GM23338 (cell line): Measurements from ENCODE around the gene PDE6A. TPM values are rescaled to one million over a fixed set of nuclear protein-coding genes. Genes with fewer than 3 reads are reported as not detected.

Source experiments
- ATAC-seq: fragments of 200-7000 bp; cut with Tn5 transposase; 3 replicates; pipeline ENCODE4 v1.9.1; 2020
- DNase-seq: peaks from one replicate; pipeline ENCODE4 v3.0.0-alpha.2; 2015; ENCODE audit warnings: low spot score
- H2AFZ ChIP-seq: fragments of 200-600 bp; sonication (generic); 2 replicates; pipeline ENCODE4 v1.8.0; 2016; ENCODE audit warnings: antibody characterized with exemption, mild to moderate bottlenecking, moderate library complexity
- H3F3A ChIP-seq: fragments of 200-600 bp; sonication (generic); replicated peaks from 2 replicates; pipeline ENCODE4 v1.8.0; 2017; ENCODE audit warnings: antibody characterized with exemption, mixed run types, low read depth
- H3K27ac ChIP-seq: fragments of 200-600 bp; sonication (generic); 2 replicates; pipeline ENCODE4 v1.6.1; 2016; ENCODE audit warnings: low read depth
- H3K27me3 ChIP-seq: fragments of 200-600 bp; sonication (generic); 2 replicates; pipeline ENCODE4 v1.8.0; 2016; ENCODE audit warnings: mild to moderate bottlenecking, mixed run types, moderate library complexity; ENCODE audit not compliant: insufficient read depth
- H3K36me3 ChIP-seq: fragments of 200-600 bp; sonication (generic); 2 replicates; pipeline ENCODE4 v1.8.0; 2016; ENCODE audit warnings: mild to moderate bottlenecking; ENCODE audit not compliant: insufficient read depth
- H3K4me1 ChIP-seq: fragments of 200-600 bp; sonication (generic); 2 replicates; pipeline ENCODE4 v1.8.0; 2016; ENCODE audit warnings: mild to moderate bottlenecking, moderate library complexity; ENCODE audit not compliant: insufficient read depth
- H3K4me2 ChIP-seq: fragments of 200-600 bp; sonication (generic); 2 replicates; pipeline ENCODE4 v1.7.1; 2017; ENCODE audit warnings: mixed run types
- H3K4me3 ChIP-seq: fragments of 200-600 bp; sonication (generic); 2 replicates; pipeline ENCODE4 v1.6.1; 2016; ENCODE audit warnings: mixed run types
- H3K79me2 ChIP-seq: fragments of 200-600 bp; sonication (generic); replicated peaks from 2 replicates; pipeline ENCODE4 v1.8.0; 2017; ENCODE audit warnings: mild to moderate bottlenecking; ENCODE audit not compliant: insufficient read depth
- H3K9me2 ChIP-seq: fragments of 200-600 bp; sonication (generic); 2 replicates; pipeline ENCODE4 v1.8.0; 2017; ENCODE audit not compliant: insufficient read depth
- H4K20me1 ChIP-seq: fragments of 200-600 bp; sonication (generic); replicated peaks from 2 replicates; pipeline ENCODE4 v1.8.0; 2017; ENCODE audit warnings: mild to moderate bottlenecking; ENCODE audit not compliant: insufficient read depth
- H3K27ac Mint-ChIP-seq: 2 replicates; pipeline ENCODE4 v1.8.0; 2020; ENCODE audit warnings: inconsistent platforms, mild to moderate bottlenecking, moderate library complexity, mixed read lengths
- H3K27me3 Mint-ChIP-seq: 3 replicates; pipeline ENCODE4 v1.8.0; 2022; ENCODE audit warnings: low read depth, mild to moderate bottlenecking, moderate library complexity, mixed read lengths, inconsistent platforms; ENCODE audit not compliant: insufficient read depth, poor library complexity
- H3K36me3 Mint-ChIP-seq: 3 replicates; pipeline ENCODE4 v1.8.0; 2021; ENCODE audit warnings: low read depth, mild to moderate bottlenecking, inconsistent platforms, moderate library complexity, mixed read lengths
- H3K4me1 Mint-ChIP-seq: 3 replicates; pipeline ENCODE4 v1.8.0; 2020; ENCODE audit warnings: mild to moderate bottlenecking, inconsistent platforms, mixed read lengths
- H3K4me3 Mint-ChIP-seq: 3 replicates; pipeline ENCODE4 v1.8.0; 2021; ENCODE audit warnings: moderate library complexity, mild to moderate bottlenecking, inconsistent platforms, mixed read lengths
- H3K9me3 Mint-ChIP-seq: 3 replicates; pipeline ENCODE4 v1.8.0; 2020; ENCODE audit warnings: moderate library complexity, mild to moderate bottlenecking, inconsistent platforms, mixed read lengths
- CREB1 ChIP-seq: fragments of 250-450 bp; sonication (Bioruptor Pico); IDR thresholded peaks from 2 replicates; pipeline ENCODE4 v1.5.0; 2020; ENCODE audit warnings: low read depth, mild to moderate bottlenecking, moderate library complexity
- EZH2 ChIP-seq: fragments of 200-600 bp; sonication (generic); IDR thresholded peaks from one replicate; pipeline ENCODE4 v1.8.0; 2017; ENCODE audit warnings: antibody characterized with exemption, mild to moderate bottlenecking, low read depth; ENCODE audit not compliant: unreplicated experiment
- EZH2phosphoT487 ChIP-seq: fragments of 200-600 bp; sonication (generic); IDR thresholded peaks from one replicate; pipeline ENCODE4 v1.8.1; 2018; ENCODE audit warnings: antibody characterized with exemption; ENCODE audit not compliant: unreplicated experiment
- JUNB ChIP-seq: IDR thresholded peaks from one replicate; pipeline ENCODE4 v1.6.1; 2016; ENCODE audit warnings: antibody characterized with exemption; ENCODE audit not compliant: unreplicated experiment
- NANOG ChIP-seq: IDR thresholded peaks from 2 replicates; pipeline ENCODE4 v1.6.1; 2016; ENCODE audit warnings: antibody characterized with exemption, borderline replicate concordance
- POLR2AphosphoS5 ChIP-seq: IDR thresholded peaks from 2 replicates; pipeline ENCODE4 v1.6.1; 2016; ENCODE audit warnings: antibody characterized with exemption, low read depth
- ZNF114 ChIP-seq: fragments of 250-450 bp; sonication (Bioruptor Pico); IDR thresholded peaks from 2 replicates; pipeline ENCODE4 v1.5.0; 2020; ENCODE audit warnings: mild to moderate bottlenecking, moderate library complexity
- polyA plus RNA-seq: library from polyadenylated mRNA; unstranded; fragments of >200 nt; fragmentation: Nextera tagmentation; extraction: Ambion mirVana; gene quantifications from 2 replicates; pipeline ENCODE4 v1.2.1, GENCODE V29; 2016
- total RNA-seq: library from RNA; depleted of rRNA; stranded (reverse); fragments of >200 nt; shearing (Covaris generic); gene quantifications from 2 replicates; pipeline ENCODE4 v1.2.3, GENCODE V29; 2014
- TF ChIP-seq, protein P1 (sequence below): IDR thresholded peaks from 2 replicates; pipeline ENCODE4 v1.6.1; 2016; ENCODE audit warnings: antibody characterized with exemption
- TF ChIP-seq, protein P2 (sequence below), 2 experiments: fragments of 200-600 bp in 1 of 2; sonication (generic) in 1 of 2; conservative IDR thresholded peaks; 2 replicates each; pipeline versions ENCODE4 v1.5.1 to v1.6.1; 2016 to 2017; ENCODE audit warnings: antibody characterized with exemption in 2 of 2, low read depth in 2 of 2, mild to moderate bottlenecking in 2 of 2, moderate library complexity in 1 of 2
- TF ChIP-seq, protein P3 (sequence below): fragments of 250-450 bp; sonication (Bioruptor Pico); IDR thresholded peaks from 2 replicates; pipeline ENCODE4 v1.5.0; 2020; ENCODE audit warnings: mild to moderate bottlenecking, moderate library complexity

Gene PDE6A
- total and polyA plus RNA-seq, 2 experiments from 2014 or later, result 0.08 TPM; not detected in 1

DNA sequence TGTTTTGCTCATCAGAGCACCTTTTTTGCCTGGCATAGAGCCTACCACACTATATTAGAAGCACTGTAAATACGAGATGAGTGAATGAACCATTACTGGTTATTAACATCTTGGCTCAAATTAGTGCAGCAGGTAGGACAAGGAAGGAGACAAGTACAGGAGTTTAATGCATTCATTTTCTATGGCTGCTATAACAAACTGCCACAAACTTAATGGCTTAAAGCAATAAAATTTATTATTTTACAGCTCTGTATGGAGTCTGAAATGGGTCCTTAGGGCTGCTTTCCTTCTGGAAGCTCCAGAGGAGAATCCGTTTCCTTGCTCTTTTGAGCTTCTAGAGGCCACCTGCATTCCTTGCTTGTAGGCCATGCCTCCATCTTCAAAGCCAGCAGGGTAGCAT lies 59.1 kb downstream of the PDE6A start:
- Mint-ChIP-seq H3K27me3 (peaks cover 3% of the 10 kb centered on the region), H3K27ac (no peak overlapping the region), H3K4me3 (no peak overlapping the region), H3K9me3 (no peaks in the 10 kb centered on the region), H3K4me1 (no peaks in the 10 kb centered on the region), H3K36me3 (no peaks in the 10 kb centered on the region)
- no peak overlapping the region for H3K4me3 ChIP-seq
- H3K27me3 ChIP-seq, result no peaks in the 10 kb centered on the region
- H3K9me2 ChIP-seq, result no peaks in the 10 kb centered on the region
- no peaks in the 10 kb centered on the region for H4K20me1 ChIP-seq
- no peak overlapping the region for H3K27ac ChIP-seq
- ATAC-seq (no peak), DNase-seq (no peak)
- no peaks in the 10 kb centered on the region for H3K36me3 ChIP-seq
- H3F3A ChIP-seq, result no peaks in the 10 kb centered on the region
- no peaks in the 10 kb centered on the region for H3K79me2 ChIP-seq
- no peaks in the 10 kb centered on the region for H3K4me1 ChIP-seq
- TF ChIP-seq, protein P1, sequence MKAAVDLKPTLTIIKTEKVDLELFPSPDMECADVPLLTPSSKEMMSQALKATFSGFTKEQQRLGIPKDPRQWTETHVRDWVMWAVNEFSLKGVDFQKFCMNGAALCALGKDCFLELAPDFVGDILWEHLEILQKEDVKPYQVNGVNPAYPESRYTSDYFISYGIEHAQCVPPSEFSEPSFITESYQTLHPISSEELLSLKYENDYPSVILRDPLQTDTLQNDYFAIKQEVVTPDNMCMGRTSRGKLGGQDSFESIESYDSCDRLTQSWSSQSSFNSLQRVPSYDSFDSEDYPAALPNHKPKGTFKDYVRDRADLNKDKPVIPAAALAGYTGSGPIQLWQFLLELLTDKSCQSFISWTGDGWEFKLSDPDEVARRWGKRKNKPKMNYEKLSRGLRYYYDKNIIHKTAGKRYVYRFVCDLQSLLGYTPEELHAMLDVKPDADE, result no peak
- TF ChIP-seq EZH2 (no peak), EZH2phosphoT487 (no peak), CREB1 (no peak), ZNF114 (CRISPR knock-in tag) (no peak), POLR2AphosphoS5 (no peak), NANOG (no peak), JUNB (no peak)
- TF ChIP-seq, protein P2, sequence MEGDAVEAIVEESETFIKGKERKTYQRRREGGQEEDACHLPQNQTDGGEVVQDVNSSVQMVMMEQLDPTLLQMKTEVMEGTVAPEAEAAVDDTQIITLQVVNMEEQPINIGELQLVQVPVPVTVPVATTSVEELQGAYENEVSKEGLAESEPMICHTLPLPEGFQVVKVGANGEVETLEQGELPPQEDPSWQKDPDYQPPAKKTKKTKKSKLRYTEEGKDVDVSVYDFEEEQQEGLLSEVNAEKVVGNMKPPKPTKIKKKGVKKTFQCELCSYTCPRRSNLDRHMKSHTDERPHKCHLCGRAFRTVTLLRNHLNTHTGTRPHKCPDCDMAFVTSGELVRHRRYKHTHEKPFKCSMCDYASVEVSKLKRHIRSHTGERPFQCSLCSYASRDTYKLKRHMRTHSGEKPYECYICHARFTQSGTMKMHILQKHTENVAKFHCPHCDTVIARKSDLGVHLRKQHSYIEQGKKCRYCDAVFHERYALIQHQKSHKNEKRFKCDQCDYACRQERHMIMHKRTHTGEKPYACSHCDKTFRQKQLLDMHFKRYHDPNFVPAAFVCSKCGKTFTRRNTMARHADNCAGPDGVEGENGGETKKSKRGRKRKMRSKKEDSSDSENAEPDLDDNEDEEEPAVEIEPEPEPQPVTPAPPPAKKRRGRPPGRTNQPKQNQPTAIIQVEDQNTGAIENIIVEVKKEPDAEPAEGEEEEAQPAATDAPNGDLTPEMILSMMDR (conservative IDR thresholded peaks at IDR 0.05; ENCODE audit: low read depth in 2 of 2), result no peak
- TF ChIP-seq, protein P3, sequence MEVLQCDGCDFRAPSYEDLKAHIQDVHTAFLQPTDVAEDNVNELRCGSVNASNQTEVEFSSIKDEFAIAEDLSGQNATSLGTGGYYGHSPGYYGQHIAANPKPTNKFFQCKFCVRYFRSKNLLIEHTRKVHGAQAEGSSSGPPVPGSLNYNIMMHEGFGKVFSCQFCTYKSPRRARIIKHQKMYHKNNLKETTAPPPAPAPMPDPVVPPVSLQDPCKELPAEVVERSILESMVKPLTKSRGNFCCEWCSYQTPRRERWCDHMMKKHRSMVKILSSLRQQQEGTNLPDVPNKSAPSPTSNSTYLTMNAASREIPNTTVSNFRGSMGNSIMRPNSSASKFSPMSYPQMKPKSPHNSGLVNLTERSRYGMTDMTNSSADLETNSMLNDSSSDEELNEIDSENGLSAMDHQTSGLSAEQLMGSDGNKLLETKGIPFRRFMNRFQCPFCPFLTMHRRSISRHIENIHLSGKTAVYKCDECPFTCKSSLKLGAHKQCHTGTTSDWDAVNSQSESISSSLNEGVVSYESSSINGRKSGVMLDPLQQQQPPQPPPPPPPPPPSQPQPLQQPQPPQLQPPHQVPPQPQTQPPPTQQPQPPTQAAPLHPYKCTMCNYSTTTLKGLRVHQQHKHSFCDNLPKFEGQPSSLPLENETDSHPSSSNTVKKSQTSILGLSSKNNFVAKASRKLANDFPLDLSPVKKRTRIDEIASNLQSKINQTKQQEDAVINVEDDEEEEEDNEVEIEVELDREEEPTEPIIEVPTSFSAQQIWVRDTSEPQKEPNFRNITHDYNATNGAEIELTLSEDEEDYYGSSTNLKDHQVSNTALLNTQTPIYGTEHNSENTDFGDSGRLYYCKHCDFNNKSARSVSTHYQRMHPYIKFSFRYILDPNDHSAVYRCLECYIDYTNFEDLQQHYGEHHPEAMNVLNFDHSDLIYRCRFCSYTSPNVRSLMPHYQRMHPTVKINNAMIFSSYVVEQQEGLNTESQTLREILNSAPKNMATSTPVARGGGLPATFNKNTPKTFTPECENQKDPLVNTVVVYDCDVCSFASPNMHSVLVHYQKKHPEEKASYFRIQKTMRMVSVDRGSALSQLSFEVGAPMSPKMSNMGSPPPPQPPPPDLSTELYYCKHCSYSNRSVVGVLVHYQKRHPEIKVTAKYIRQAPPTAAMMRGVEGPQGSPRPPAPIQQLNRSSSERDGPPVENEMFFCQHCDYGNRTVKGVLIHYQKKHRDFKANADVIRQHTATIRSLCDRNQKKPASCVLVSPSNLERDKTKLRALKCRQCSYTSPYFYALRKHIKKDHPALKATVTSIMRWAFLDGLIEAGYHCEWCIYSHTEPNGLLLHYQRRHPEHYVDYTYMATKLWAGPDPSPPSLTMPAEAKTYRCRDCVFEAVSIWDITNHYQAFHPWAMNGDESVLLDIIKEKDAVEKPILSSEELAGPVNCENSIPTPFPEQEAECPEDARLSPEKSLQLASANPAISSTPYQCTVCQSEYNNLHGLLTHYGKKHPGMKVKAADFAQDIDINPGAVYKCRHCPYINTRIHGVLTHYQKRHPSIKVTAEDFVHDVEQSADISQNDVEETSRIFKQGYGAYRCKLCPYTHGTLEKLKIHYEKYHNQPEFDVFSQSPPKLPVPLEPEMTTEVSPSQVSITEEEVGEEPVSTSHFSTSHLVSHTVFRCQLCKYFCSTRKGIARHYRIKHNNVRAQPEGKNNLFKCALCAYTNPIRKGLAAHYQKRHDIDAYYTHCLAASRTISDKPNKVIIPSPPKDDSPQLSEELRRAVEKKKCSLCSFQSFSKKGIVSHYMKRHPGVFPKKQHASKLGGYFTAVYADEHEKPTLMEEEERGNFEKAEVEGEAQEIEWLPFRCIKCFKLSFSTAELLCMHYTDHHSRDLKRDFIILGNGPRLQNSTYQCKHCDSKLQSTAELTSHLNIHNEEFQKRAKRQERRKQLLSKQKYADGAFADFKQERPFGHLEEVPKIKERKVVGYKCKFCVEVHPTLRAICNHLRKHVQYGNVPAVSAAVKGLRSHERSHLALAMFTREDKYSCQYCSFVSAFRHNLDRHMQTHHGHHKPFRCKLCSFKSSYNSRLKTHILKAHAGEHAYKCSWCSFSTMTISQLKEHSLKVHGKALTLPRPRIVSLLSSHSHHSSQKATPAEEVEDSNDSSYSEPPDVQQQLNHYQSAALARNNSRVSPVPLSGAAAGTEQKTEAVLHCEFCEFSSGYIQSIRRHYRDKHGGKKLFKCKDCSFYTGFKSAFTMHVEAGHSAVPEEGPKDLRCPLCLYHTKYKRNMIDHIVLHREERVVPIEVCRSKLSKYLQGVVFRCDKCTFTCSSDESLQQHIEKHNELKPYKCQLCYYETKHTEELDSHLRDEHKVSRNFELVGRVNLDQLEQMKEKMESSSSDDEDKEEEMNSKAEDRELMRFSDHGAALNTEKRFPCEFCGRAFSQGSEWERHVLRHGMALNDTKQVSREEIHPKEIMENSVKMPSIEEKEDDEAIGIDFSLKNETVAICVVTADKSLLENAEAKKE, result no peak
- H2AFZ ChIP-seq, result no peak overlapping the region
- no peak overlapping the region for H3K4me2 ChIP-seq
